ENCODE data around the gene DDHD1. TPM values are rescaled to one million over a fixed set of nuclear protein-coding genes. Genes with fewer than 3 reads are reported as not detected.

The DDHD1 gene
- total and polyA plus RNA-seq, 2 experiments from 2014 or later, result 6.2 to 18.8 TPM

- Histone ChIP-seq H3K36me3 (replicated peaks; ENCODE audit: insufficient read depth, low read depth) (no peaks in the 10 kb centered on the region), H3K9me3 (ENCODE audit: low read depth) (no peaks in the 10 kb centered on the region), H4K20me1 (ENCODE audit: insufficient read depth, poor library complexity, severe bottlenecking) (no peaks in the 10 kb centered on the region), H3K79me2 (no peaks in the 10 kb centered on the region), H2AFZ (no peak overlapping the region), H3K27me3 (no peaks in the 10 kb centered on the region), H3K4me3 (no peak overlapping the region), H3K9me2 (replicated peaks; ENCODE audit: insufficient read depth) (no peaks in the 10 kb centered on the region), H3K4me1 (ENCODE audit: insufficient read depth) (peaks cover 17% of the 10 kb centered on the region), H3K4me2 (no peak overlapping the region), H3K27ac (no peak overlapping the region)
- no peak for DNase-seq (ENCODE audit: low spot score)
- WGBS (ENCODE audit: low lambda C conversion rate, missing lambda C conversion rate), result 76% methylated on average over 3 of the region's 3 CpGs
- TF ChIP-seq EZH2phosphoT487 (IDR thresholded peaks at IDR 0.05; ENCODE audit: low read depth, severe bottlenecking, unreplicated experiment), result no peak
- no peak for TF ChIP-seq CTCF (IDR thresholded peaks at IDR 0.05; ENCODE audit: poor library complexity)
- no peak for TF ChIP-seq EZH2 (IDR thresholded peaks at IDR 0.05; ENCODE audit: borderline replicate concordance)
Observed at GRCh38 chr14:53034036-53034435, 119.1 kb downstream of the DDHD1 start.

GRCh38 chr14:53032838-53033390 is 120.2 kb downstream of the DDHD1 start:
- H3K27me3 ChIP-seq, result no peaks in the 10 kb centered on the region
- H2AFZ ChIP-seq, result no peak overlapping the region
- no peak overlapping the region for H3K4me2 ChIP-seq
- no peak overlapping the region for H3K27ac ChIP-seq
- H3K79me2 ChIP-seq, result no peaks in the 10 kb centered on the region
- no peaks in the 10 kb centered on the region for H3K9me2 ChIP-seq (replicated peaks; ENCODE audit: insufficient read depth)
- no peak overlapping the region for H3K4me3 ChIP-seq
- 97% methylated on average over 1 of the region's 1 CpG for WGBS (ENCODE audit: low lambda C conversion rate, missing lambda C conversion rate)
- H3K9me3 ChIP-seq (ENCODE audit: low read depth), result no peaks in the 10 kb centered on the region
- H3K36me3 ChIP-seq (replicated peaks; ENCODE audit: insufficient read depth, low read depth), result no peaks in the 10 kb centered on the region
- no peak for DNase-seq (ENCODE audit: low spot score)
- peaks cover 17% of the 10 kb centered on the region for H3K4me1 ChIP-seq (ENCODE audit: insufficient read depth)
- no peak for TF ChIP-seq EZH2phosphoT487 (IDR thresholded peaks at IDR 0.05; ENCODE audit: low read depth, severe bottlenecking, unreplicated experiment)
- TF ChIP-seq CTCF (IDR thresholded peaks at IDR 0.05; ENCODE audit: poor library complexity), result no peak
- no peak for TF ChIP-seq EZH2 (IDR thresholded peaks at IDR 0.05; ENCODE audit: borderline replicate concordance)
- no peaks in the 10 kb centered on the region for H4K20me1 ChIP-seq (ENCODE audit: insufficient read depth, poor library complexity, severe bottlenecking)

DNA sequence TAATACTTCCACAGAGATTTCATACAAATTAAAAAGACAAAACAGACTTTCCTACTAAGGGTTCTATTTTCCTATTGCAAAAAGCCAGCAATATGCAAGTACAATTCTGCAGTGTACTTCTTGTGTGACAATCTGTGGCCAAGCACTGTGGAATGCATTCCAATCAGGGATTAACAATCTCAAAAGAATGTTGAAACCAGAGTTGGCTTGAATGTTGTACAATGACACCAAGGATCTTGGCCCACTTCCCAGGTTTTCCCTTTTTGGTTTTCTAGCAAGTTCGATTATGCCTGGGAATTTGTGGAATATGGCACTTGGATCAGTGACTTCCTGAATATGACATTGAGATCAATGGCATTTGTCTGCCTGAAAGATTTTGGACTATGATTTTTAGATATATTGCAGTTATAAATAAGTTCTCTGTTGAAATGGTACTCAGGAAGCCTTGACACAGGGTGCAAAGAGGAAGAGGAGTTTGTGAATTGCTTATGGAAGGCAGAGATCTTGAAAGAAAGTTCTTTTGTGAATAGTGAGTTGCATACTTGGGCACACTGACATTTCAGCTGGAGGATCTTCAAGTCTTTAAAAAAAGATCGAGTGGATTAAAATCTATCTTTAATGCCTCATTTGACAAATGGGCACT is 120.8 kb downstream of the DDHD1 start:
- no peak for TF ChIP-seq EZH2 (IDR thresholded peaks at IDR 0.05; ENCODE audit: borderline replicate concordance)
- no peak for TF ChIP-seq CTCF (IDR thresholded peaks at IDR 0.05; ENCODE audit: poor library complexity)
- TF ChIP-seq EZH2phosphoT487 (IDR thresholded peaks at IDR 0.05; ENCODE audit: low read depth, severe bottlenecking, unreplicated experiment), result no peak
- Histone ChIP-seq H3K36me3 (replicated peaks; ENCODE audit: insufficient read depth, low read depth) (no peaks in the 10 kb centered on the region), H2AFZ (no peak overlapping the region), H3K27me3 (no peaks in the 10 kb centered on the region), H3K27ac (no peak overlapping the region), H3K79me2 (no peaks in the 10 kb centered on the region), H3K4me1 (ENCODE audit: insufficient read depth) (peaks cover 17% of the 10 kb centered on the region), H3K9me2 (replicated peaks; ENCODE audit: insufficient read depth) (no peaks in the 10 kb centered on the region), H4K20me1 (ENCODE audit: insufficient read depth, poor library complexity, severe bottlenecking) (no peaks in the 10 kb centered on the region), H3K9me3 (ENCODE audit: low read depth) (no peaks in the 10 kb centered on the region), H3K4me3 (no peak overlapping the region), H3K4me2 (no peak overlapping the region)
- DNase-seq (ENCODE audit: low spot score), result no peak
- 80% methylated on average over 2 of the region's 2 CpGs for WGBS (ENCODE audit: low lambda C conversion rate, missing lambda C conversion rate)
